ENCODE results near the gene GSTM5. TPM values are rescaled to one million over a fixed set of nuclear protein-coding genes. Genes with fewer than 3 reads are reported as not detected.

The GSTM5 gene
- total and polyA plus RNA-seq, 2 of the 8 experiments (the other 6 are each of a cell fraction or from before 2014, with no cell fraction given): 0.24 to 0.89 TPM

DNA sequence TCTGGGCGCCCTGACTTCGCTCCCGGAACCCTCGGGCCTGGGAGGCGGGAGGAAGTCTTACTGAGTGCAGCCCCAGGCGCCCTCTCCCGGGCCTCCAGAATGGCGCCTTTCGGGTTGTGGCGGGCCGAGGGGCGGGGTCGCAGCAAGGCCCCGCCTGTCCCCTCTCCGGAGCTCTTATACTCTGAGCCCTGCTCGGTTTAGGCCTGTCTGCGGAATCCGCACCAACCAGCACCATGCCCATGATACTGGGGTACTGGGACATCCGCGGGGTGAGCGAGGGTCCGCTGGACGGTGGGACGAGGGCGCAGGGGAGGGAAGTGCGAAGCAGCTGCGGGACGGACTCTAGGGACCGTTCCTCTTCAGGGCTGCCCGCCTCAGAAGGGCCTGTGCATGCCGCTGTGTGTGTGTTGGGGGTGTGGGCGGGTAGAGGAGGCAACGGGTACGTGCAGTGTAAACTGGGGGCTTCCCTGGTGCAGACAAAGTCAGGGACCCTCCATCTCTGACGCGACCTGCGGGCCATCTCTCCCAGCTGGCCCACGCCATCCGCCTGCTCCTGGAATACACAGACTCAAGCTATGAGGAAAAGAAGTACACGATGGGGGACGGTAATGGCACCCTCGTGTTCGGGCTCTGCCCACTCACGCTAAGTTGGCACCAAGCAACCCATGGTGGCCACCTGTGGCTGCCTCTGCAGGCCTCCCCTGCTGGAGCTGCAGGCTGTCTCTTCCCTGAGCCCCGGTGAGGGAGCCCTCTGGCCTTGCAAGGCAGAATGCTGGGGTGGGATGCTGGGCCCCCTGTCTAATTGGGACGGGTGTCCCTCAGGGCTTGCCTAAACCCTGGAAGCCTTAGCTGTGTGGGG lies 24.2 kb upstream of the GSTM5 start, which contains the start of gene GSTM1 (continued):
- TF ChIP-seq BACH1 (IDR thresholded peaks at IDR 0.05; ENCODE audit: low read length) (no peak), RXRA (IDR thresholded peaks at IDR 0.05; ENCODE audit: insufficient read depth, low read depth, low read length) (no peak), RAD21 (IDR thresholded peaks at IDR 0.05 in 1 of 2, conservative IDR thresholded peaks at IDR 0.05 in 1 of 2; ENCODE audit: low read depth in 2 of 2, low read length in 2 of 2) (peak; percentile 34 to 60; a peak in 3 of 4 replicates), HDAC2 (IDR thresholded peaks at IDR 0.05; ENCODE audit: borderline replicate concordance in 1 of 2, low read depth in 2 of 2, low read length in 2 of 2) (no peak), CREB1 (IDR thresholded peaks at IDR 0.05) (no peak), YY1 (IDR thresholded peaks at IDR 0.05; ENCODE audit: low read depth, low read length) (peak; percentile 76), FOSL1 (IDR thresholded peaks at IDR 0.05; ENCODE audit: insufficient read depth, low read depth, low read length) (no peak), TCF12 (IDR thresholded peaks at IDR 0.05; ENCODE audit: low read depth, low read length) (no peak), TBP (IDR thresholded peaks at IDR 0.05; ENCODE audit: low read depth, low read length) (peak; percentile 60; the same call in 1 of the 2 replicates), POU5F1 (IDR thresholded peaks at IDR 0.05; ENCODE audit: low read depth, low read length) (no peak), POLR2A (IDR thresholded peaks at IDR 0.05; ENCODE audit: control extremely low read depth in 1 of 2, low read depth in 2 of 2, low read length in 2 of 2) (peak in 1 of 2 experiments; percentile 64; a peak in 1 of 3 replicates), EZH2 (IDR thresholded peaks at IDR 0.05; ENCODE audit: low read depth, low read length, severe bottlenecking) (no peak), SUZ12 (IDR thresholded peaks at IDR 0.05; ENCODE audit: low read length) (no peak), PHF8 (conservative IDR thresholded peaks at IDR 0.05; ENCODE audit: low read depth, low read length) (peak; percentile 37; the same call in 1 of the 2 replicates), ASH2L (IDR thresholded peaks at IDR 0.05; ENCODE audit: low read length) (no peak), CBX5 (IDR thresholded peaks at IDR 0.05; ENCODE audit: low read depth, low read length) (no peak), ATF2 (IDR thresholded peaks at IDR 0.05; ENCODE audit: low read length) (no peak), CHD2 (IDR thresholded peaks at IDR 0.05; ENCODE audit: low read length) (no peak), TEAD4 (IDR thresholded peaks at IDR 0.05; ENCODE audit: low read depth, low read length) (no peak), POLR2AphosphoS5 (IDR thresholded peaks at IDR 0.05; ENCODE audit: low read depth, low read length) (0 out of 2 replicates have a peak, but pooled peaks have one; percentile 52), EGR1 (IDR thresholded peaks at IDR 0.05; ENCODE audit: borderline replicate concordance, low read depth, low read length) (no peak)
- TF ChIP-seq, protein P1, sequence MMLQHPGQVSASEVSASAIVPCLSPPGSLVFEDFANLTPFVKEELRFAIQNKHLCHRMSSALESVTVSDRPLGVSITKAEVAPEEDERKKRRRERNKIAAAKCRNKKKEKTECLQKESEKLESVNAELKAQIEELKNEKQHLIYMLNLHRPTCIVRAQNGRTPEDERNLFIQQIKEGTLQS (IDR thresholded peaks at IDR 0.05; ENCODE audit: insufficient read depth, low read depth, low read length): no peak

All from H1 (cell line).